OCI-M2 (cell line): ENCODE measurements around the gene MLST8.
A peak's percentile ranks its signal among the peaks of the same experiment; 100 is the strongest.
"Not testable (repeated sequence)": the region's sequence is repeated elsewhere in the genome, so short reads cannot be mapped to it uniquely, and the experiment has no call there.

Experiments used
- DNase-seq: peaks from one replicate; lab custom pipeline; 2025; ENCODE audit not compliant: unreplicated experiment; lab: John Stamatoyannopoulos, UW

The MLST8 gene

GRCh38 chr16:2243031-2243528 lies 37.8 kb downstream of the MLST8 start:
- DNase-seq, result no peak

- DNase-seq, result no peak
Observed at GRCh38 chr16:2243781-2244180, 38.5 kb downstream of the MLST8 start.

- no peak for DNase-seq
Observed at GRCh38 chr16:2244301-2244700, 39.0 kb downstream of the MLST8 start.

- no peak for DNase-seq
Observed at GRCh38 chr16:2244926-2245795, 39.9 kb downstream of the MLST8 start.

GRCh38 chr16:2246301-2246885 lies 41.1 kb downstream of the MLST8 start:
- DNase-seq, result no peak

GRCh38 chr16:2250652-2251295 lies 45.5 kb downstream of the MLST8 start:
- no peak for DNase-seq

- DNase-seq, result peak; percentile 55
Observed at GRCh38 chr16:2251296-2252111, 46.2 kb downstream of the MLST8 start, which contains the start of gene ECI1. ECI1 (minus strand) TSS chr16:2251587; CDS start chr16:2251566, 21 bp downstream.

- no peak for DNase-seq
Observed at GRCh38 chr16:2252806-2253148, 47.5 kb downstream of the MLST8 start.

- no peak for DNase-seq
Observed at GRCh38 chr16:2253293-2253692, 48.0 kb downstream of the MLST8 start.

- DNase-seq, result no peak
Observed at GRCh38 chr16:2256531-2257140, 51.4 kb downstream of the MLST8 start.

- DNase-seq, result no peak
Observed at GRCh38 chr16:2257726-2258125, 52.5 kb downstream of the MLST8 start.

- not testable (repeated sequence) for DNase-seq
Observed at GRCh38 chr16:2258530-2258929, 53.3 kb downstream of the MLST8 start.
